Pons (tissue), 1 donor: Measurements from ENCODE around the gene L2HGDH.
"Not testable (repeated sequence)": the region's sequence is repeated elsewhere in the genome, so short reads cannot be mapped to it uniquely, and the experiment has no call there.

Experiments
- DNase-seq: peaks from one replicate; pipeline ENCODE4 v3.0.0-alpha.2; 2016; ENCODE audit warnings: low spot score

Gene L2HGDH

GRCh38 chr14:50339178-50339804, 27.3 kb upstream of the L2HGDH start:
- no peak for DNase-seq

GRCh38 chr14:50338587-50338986, 26.6 kb upstream of the L2HGDH start:
- DNase-seq, result no peak

GRCh38 chr14:50335989-50336824, 24.2 kb upstream of the L2HGDH start:
- DNase-seq, result no peak

GRCh38 chr14:50335389-50335788, 23.4 kb upstream of the L2HGDH start:
- peak; percentile 99 for DNase-seq

- DNase-seq, result no peak
Measured at GRCh38 chr14:50334211-50334610, 22.2 kb upstream of the L2HGDH start.

GRCh38 chr14:50333014-50333509, 21.0 kb upstream of the L2HGDH start:
- DNase-seq, result no peak

GRCh38 chr14:50331596-50331995, 19.6 kb upstream of the L2HGDH start:
- no peak for DNase-seq

GRCh38 chr14:50321009-50321660, 9.1 kb upstream of the L2HGDH start:
- peak; percentile 93 for DNase-seq

- DNase-seq, result no peak
Measured at GRCh38 chr14:50320283-50320682, 8.3 kb upstream of the L2HGDH start.

GRCh38 chr14:50319721-50320120, 7.7 kb upstream of the L2HGDH start:
- no peak for DNase-seq

- DNase-seq, result no peak
Measured at GRCh38 chr14:50319293-50319692, 7.3 kb upstream of the L2HGDH start.

GRCh38 chr14:50318031-50318626, 6.1 kb upstream of the L2HGDH start:
- peak; percentile 76 for DNase-seq

GRCh38 chr14:50314098-50314497, 2.1 kb upstream of the L2HGDH start:
- DNase-seq, result not testable (repeated sequence)

GRCh38 chr14:50312734-50313054, 665 bp upstream of the L2HGDH start:
- no peak for DNase-seq

- peak; percentile 38 for DNase-seq
Measured at GRCh38 chr14:50311337-50311971, 575 bp downstream of the L2HGDH start.

- DNase-seq, result no peak
Measured at GRCh38 chr14:50310445-50310844, 1.6 kb downstream of the L2HGDH start.

- no peak for DNase-seq
Measured at GRCh38 chr14:50308363-50308915, 3.6 kb downstream of the L2HGDH start.

GRCh38 chr14:50303744-50304471, 8.1 kb downstream of the L2HGDH start:
- no peak for DNase-seq

- no peak for DNase-seq
Measured at GRCh38 chr14:50301914-50302313, 10.1 kb downstream of the L2HGDH start.

GRCh38 chr14:50299585-50299984, 12.4 kb downstream of the L2HGDH start:
- DNase-seq, result no peak

- no peak for DNase-seq
Measured at GRCh38 chr14:50290306-50290705, 21.7 kb downstream of the L2HGDH start.
